ENCODE measurements around the gene DIP2C. TPM values are rescaled to one million over a fixed set of nuclear protein-coding genes. Genes with fewer than 3 reads are reported as not detected.
"Not testable (repeated sequence)": the region's sequence is repeated elsewhere in the genome, so short reads cannot be mapped to it uniquely, and the experiment has no call there.

DIP2C gene
- total RNA-seq, 1 experiment from 2014 or later, result 4.9 TPM

GRCh38 chr10:482051-482501, 207.4 kb downstream of the DIP2C start:
- DNase-seq (ENCODE audit: low read depth), result no peak
- in situ Hi-C loops (cut with HindIII; ENCODE audit: low pct_unique_long_range_greater_than_20kb, low sequenced_read_pairs), result no loop called here

GRCh38 chr10:481628-482027, 207.8 kb downstream of the DIP2C start:
- in situ Hi-C loops (cut with HindIII; ENCODE audit: low pct_unique_long_range_greater_than_20kb, low sequenced_read_pairs), result no loop called here
- DNase-seq (ENCODE audit: low read depth), result no peak

DNA sequence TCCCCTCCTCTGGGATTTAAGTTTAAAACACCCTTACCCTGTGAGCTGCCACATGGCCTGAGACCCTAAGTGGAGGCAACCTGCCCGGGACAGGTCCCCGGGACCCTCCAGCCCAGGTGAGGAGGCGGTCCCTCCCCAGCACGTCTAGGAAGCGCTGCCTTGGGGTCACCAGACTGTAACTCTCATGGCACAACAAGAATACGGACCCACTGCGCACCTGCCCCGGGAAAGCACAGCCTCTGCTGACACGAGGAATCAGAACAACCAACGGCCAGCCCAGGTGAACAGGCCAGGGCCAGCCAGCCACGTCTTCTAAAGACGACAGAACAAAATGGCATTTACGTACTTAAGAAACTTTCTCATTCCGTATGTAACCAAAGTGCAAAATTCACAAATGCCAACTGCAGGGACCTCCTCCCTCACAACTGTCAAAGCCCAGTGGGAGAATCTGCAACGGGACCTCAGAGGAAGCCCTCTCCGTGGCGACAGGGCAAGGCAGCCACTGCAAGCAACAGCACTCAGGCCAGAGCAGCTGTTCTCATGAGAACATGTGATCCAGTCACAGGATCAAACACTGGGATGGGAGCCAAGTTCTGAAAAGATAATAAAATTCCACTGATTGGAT, 208.4 kb downstream of the DIP2C start:
- in situ Hi-C loops (cut with HindIII; ENCODE audit: low pct_unique_long_range_greater_than_20kb, low sequenced_read_pairs), result no loop called here
- no peak for DNase-seq (ENCODE audit: low read depth)

DNA sequence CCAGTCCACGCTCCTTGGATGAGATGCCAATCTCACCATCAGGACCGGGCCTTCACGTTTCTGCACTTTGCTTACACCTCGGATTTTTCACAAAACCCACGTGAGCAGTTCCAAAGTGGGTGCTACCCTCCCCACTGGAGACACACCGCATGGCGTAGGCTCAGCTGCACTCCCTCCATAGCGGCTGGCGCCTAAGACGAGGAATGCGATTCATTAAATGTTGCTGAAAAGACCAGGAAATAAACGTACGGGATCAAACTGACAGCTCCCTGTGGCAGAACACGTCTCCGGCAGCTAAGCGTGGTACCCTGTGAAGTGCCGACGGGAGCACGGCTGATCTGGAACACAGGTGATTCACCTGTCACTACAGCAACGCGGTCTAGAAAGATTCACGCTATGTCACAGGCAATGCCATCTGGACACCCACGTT, 209.0 kb downstream of the DIP2C start:
- DNase-seq (ENCODE audit: low read depth), result no peak

GRCh38 chr10:479706-480497, 209.6 kb downstream of the DIP2C start:
- in situ Hi-C loops (cut with HindIII; ENCODE audit: low pct_unique_long_range_greater_than_20kb, low sequenced_read_pairs), result not testable (repeated sequence)

More for the DNA sequence above, 209.0 kb downstream of the DIP2C start:
- in situ Hi-C loops (cut with HindIII; ENCODE audit: low pct_unique_long_range_greater_than_20kb, low sequenced_read_pairs), result no loop called here

DNA sequence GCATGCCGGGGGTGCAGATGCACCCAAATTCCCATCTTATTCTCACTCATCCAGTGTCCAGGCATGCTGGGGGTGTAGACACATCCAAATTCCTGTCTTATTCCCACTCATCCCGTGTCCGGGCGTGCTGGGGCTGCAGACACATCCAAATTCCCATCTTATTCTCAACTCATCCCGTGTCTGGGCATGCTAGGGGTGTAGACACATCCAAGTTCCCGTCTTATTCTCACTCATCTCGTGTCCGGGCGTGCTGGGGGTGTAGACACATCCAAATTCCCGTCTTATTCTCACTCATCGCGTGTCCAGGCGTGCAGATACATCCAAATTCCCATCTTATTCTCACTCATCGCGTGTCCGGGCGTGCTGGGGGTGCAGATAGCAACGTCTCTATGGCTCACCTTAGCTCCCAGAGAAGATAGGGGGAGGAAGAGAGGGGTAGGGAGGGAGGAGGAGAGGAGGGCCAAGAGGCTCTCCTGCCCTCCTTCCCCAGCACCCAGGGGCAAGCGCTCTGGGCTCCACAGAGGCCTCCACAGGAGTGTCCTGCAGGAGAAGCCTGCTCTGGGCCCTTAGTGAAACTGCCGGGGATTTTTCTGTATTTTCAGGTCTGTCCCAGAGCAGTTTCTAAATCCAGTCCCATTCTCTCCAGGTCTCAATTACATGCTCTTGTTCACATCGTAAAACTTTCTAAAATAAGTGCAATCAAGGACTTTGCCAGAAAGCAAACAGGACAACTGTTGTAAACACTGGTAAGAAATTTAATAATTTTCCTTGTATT, 210.8 kb downstream of the DIP2C start:
- no peak for DNase-seq (ENCODE audit: low read depth)
- in situ Hi-C loops (cut with HindIII; ENCODE audit: low pct_unique_long_range_greater_than_20kb, low sequenced_read_pairs), result no loop called here

More at GRCh38 chr10:479706-480497, 209.6 kb downstream of the DIP2C start:
- not testable (repeated sequence) for DNase-seq (ENCODE audit: low read depth)

DNA sequence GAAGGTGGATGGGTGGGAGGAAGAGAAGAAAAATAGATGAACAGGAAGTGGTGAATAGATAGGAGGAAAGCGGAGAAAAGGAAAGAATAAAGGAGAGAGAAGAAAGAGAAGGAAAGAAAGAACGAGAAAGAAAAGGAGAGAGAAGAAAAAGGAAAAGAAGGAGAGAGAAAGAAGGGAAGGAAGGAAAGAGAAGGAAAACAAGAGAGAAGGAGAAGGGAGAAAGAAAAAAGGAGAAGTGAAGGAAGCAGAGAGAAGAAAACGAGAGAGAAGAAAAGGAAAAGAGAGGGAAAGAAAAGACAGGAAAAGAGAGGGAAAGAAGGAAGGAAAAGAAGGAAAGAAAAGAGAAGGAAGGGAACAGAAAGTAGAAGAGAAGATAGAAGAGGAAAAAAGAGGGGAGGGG, 211.8 kb downstream of the DIP2C start:
- in situ Hi-C loops (cut with HindIII; ENCODE audit: low pct_unique_long_range_greater_than_20kb, low sequenced_read_pairs), result no loop called here
- no peak for DNase-seq (ENCODE audit: low read depth)

GRCh38 chr10:476455-476780, 213.1 kb downstream of the DIP2C start:
- no peak for DNase-seq (ENCODE audit: low read depth)
- in situ Hi-C loops (cut with HindIII; ENCODE audit: low pct_unique_long_range_greater_than_20kb, low sequenced_read_pairs), result no loop called here

GRCh38 chr10:475709-476454, 213.6 kb downstream of the DIP2C start:
- no peak for DNase-seq (ENCODE audit: low read depth)
- in situ Hi-C loops (cut with HindIII; ENCODE audit: low pct_unique_long_range_greater_than_20kb, low sequenced_read_pairs), result no loop called here

GRCh38 chr10:474946-475345, 214.5 kb downstream of the DIP2C start:
- no peak for DNase-seq (ENCODE audit: low read depth)
- in situ Hi-C loops (cut with HindIII; ENCODE audit: low pct_unique_long_range_greater_than_20kb, low sequenced_read_pairs), result no loop called here

- in situ Hi-C loops (cut with HindIII; ENCODE audit: low pct_unique_long_range_greater_than_20kb, low sequenced_read_pairs), result no loop called here
Observed at GRCh38 chr10:474406-474805, 215.1 kb downstream of the DIP2C start.

DNA sequence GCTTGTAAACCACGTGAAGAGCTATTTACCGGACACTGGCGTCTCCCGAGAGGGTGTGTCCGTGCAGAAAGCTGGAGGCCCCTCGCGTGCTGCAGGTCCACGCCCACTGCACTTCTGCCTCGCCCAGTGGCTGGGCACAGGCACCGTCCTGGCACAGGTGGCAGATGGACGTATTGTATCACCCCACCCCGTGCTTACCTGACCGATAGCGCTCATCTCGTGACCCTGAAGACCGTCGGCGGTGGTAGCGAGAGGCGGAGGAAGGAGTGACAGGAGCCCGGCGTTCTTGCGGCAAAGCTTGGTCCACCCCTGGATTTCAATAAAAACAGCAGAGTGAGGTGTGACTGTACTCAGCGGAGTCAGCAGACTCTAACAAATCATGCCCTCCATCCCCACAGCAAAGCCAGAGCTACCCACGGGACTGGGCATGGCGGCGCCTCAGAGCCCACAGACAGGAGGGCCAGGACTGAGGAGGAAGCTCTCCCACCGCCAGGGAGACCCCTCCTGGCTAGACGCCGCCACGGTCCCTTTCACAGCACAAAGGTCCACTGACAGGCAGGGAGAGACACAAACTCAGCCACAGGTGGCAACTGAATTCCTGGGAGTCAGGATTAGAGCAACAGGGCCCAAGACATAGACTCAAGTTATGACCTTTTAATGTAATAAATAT, 217.1 kb downstream of the DIP2C start:
- in situ Hi-C loops (cut with HindIII; ENCODE audit: low pct_unique_long_range_greater_than_20kb, low sequenced_read_pairs), result no loop called here
- no peak for DNase-seq (ENCODE audit: low read depth)

More at GRCh38 chr10:474406-474805, 215.1 kb downstream of the DIP2C start:
- DNase-seq (ENCODE audit: low read depth), result no peak

DNA sequence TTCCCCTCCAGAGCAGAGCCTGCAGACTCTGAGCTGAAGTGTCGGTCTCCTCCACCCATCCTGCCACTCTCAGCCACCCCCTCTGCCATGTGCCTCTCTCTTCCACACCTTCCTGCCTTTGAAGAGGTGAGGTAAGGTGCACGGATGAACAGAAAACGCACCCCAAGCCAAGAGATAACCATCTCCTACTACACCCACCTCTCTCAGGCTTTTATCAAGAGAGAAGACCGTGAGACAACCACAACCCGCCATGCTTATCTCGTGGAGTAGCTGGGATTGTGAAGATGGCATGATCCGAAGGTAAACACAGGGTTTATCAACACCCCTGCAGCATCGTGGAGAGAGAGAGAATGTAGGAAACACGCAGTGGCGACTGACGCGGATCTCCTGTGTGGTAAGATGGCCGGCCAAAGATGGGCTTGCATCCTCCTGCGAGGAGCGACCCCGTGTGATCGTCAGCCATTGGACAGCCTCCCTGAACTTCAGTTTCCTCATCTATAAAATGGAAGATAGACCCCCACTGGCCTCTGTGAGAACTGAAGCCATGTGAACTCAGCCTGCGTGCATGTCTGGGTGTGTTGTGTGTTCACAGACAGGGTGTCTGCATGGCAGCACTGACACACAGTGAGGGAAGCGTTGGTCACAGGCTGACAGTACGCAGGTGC, 219.0 kb downstream of the DIP2C start:
- in situ Hi-C loops (cut with HindIII; ENCODE audit: low pct_unique_long_range_greater_than_20kb, low sequenced_read_pairs), result no loop called here
- no peak for DNase-seq (ENCODE audit: low read depth)

- in situ Hi-C loops (cut with HindIII; ENCODE audit: low pct_unique_long_range_greater_than_20kb, low sequenced_read_pairs), result no loop called here
Observed at GRCh38 chr10:469947-470338, 219.5 kb downstream of the DIP2C start.

GRCh38 chr10:459743-460142, 229.7 kb downstream of the DIP2C start:
- DNase-seq (ENCODE audit: low read depth), result no peak
- in situ Hi-C loops (cut with HindIII; ENCODE audit: low pct_unique_long_range_greater_than_20kb, low sequenced_read_pairs), result no loop called here

More at GRCh38 chr10:469947-470338, 219.5 kb downstream of the DIP2C start:
- no peak for DNase-seq (ENCODE audit: low read depth)

- DNase-seq (ENCODE audit: low read depth), result peak; percentile 94
- in situ Hi-C loops (cut with HindIII; ENCODE audit: low pct_unique_long_range_greater_than_20kb, low sequenced_read_pairs), result no loop called here
Observed at GRCh38 chr10:458421-458851, 231.0 kb downstream of the DIP2C start.

- in situ Hi-C loops (cut with HindIII; ENCODE audit: low pct_unique_long_range_greater_than_20kb, low sequenced_read_pairs), result no loop called here
Observed at GRCh38 chr10:456486-456885, 233.0 kb downstream of the DIP2C start.

More at GRCh38 chr10:456486-456885, 233.0 kb downstream of the DIP2C start:
- DNase-seq (ENCODE audit: low read depth), result peak; percentile 29
